HG03520 (cell line): ENCODE data around the gene RNF31.
"Not testable (repeated sequence)": the region's sequence is repeated elsewhere in the genome, so short reads cannot be mapped to it uniquely, and the experiment has no call there.

ENCODE experiments used
- ATAC-seq: cut with Tn5 transposase; IDR thresholded peaks from one replicate; pipeline ENCODE4 v1.9.1; 2021; ENCODE audit warnings: mild to moderate bottlenecking, moderate library complexity; ENCODE audit not compliant: unreplicated experiment

Gene RNF31

DNA sequence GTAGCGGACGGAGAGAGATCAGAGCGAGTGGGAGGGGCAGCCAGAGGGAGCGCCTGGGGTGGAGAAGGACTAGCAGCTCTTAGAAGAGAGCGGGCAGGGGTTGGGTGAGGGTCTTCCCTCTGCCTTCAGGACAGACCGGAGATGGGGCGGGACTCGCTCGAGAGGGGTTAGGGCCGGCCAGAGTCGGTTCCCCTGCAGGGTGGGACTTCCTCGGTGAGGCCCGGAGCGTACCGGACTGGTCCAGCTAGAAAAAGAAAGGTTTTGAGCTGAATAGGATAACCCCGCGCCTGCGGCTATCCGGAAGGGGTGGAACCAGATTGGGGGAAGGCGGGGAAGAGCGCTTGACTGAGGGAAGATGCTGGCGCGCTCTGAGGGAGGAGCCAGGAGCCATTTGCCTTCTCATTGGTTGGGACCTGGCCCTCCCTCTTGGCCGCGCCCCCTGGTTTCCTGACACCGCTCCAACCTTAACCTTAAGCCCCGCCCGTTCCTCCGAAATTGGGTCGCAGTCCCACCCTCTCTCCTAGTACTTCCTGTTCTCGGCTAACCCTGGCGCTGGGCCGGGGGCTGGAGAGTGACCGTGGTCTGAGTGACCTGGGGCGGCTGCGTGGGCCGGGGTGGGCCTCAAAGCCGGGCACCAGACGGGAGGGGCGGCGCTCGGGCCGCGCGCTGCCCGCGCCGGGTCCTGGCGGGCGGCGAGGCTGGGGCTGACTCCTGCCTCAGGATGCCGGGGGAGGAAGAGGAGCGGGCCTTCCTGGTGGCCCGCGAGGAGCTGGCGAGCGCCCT lies at the start of gene RNF31:
Gene RNF31 (plus strand): TSS at position 521 of the 783 bp plus-strand sequence. CDS start 201 bp downstream, at position 722.
- ATAC-seq, result peak; percentile 81

DNA sequence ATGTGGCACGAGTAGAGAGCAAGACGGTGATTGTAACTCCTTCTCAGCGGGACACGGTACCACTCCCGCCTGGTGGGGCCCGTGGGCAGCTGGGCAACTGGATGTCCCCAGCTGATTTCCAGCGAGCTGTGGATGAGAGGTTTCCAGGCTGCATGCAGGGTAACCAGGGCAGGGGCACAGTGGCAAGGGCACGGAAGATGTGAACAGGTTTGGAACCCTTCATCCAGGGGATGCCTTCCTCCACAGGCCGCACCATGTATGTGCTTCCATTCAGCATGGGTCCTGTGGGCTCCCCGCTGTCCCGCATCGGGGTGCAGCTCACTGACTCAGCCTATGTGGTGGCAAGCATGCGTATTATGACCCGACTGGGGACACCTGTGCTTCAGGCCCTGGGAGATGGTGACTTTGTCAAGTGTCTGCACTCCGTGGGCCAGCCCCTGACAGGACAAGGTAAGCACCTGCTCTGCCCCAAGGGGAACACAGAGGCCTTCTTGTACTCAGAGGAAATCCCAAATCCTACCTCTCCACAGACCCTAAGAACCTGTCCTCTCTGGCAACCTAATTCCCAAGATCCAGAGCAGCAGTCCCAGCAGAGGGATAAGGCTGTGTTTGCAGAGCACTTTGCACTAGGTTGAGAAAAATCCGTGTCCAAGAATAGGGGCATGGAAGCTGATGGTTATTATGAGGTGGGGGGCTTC lies 48.9 kb upstream of the RNF31 start:
- ATAC-seq, result no peak

DNA sequence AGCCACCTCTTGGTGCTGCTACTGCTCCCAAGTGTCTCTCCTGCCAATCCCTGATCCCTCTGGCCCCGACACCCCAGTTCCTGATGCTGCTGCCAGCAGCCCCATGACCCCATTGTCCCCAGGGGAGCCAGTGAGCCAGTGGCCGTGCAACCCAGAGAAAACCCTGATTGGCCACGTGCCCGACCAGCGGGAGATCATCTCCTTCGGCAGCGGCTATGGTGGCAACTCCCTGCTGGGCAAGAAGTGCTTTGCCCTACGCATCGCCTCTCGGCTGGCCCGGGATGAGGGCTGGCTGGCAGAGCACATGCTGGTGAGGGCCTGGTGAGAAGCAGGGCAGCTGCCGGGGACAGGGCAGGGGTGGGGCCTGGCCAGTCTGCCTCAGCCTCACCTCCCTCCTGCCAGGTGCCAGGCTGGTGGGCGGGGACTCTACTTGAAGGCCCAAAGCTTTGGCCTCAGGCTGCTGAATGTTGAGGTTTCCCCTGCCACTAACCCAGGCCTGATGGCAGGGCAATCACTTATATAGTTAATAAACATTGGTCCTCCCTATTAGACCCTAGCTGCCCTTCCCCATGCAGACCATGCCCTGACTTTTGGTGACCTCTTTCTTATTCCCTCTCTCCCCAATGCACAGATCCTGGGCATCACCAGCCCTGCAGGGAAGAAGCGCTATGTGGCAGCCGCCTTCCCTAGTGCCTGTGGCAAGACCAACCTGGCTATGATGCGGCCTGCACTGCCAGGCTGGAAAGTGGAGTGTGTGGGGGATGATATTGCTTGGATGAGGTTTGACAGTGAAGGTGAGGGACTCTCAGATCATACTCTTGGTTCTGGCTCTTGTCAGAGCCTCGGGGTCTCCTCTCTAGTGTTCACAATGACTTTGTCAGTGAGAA lies 48.1 kb upstream of the RNF31 start:
- no peak for ATAC-seq

DNA sequence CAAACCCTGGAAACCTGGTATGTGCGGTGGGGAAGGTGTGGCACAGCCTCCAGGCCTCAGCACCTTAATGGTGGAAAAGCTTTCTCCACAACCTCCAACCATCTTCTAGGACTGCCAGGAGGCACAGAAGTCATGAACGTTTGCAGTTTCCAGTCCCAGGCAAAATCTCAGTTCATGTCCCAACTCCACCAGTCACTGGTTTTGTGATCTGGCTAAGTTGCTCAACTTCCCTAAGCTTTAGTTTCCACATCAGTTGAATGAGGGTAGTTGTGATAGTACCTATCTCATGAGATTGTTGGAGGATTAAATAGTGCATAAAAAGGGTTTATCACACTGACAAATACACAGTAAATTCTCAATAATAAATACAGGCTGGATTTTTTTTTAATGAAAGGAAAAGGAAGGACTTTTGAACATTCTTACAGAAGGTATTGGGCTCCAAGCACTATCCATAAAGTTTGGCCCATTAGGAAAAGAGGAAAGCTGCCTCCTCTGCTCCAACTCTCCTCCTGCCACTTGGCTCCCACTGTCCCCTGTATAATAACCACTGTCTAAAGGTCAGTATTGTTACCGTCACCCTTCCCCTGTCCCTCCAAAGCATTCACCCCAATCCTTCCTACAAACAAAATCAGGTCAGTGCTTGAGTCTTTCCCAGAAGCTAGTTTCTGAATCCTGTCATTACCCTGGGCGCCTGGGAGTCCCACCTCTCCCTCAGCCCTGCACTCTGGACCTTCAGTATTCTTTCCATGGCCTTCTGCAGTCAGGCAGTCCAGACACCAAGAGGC lies 46.9 kb upstream of the RNF31 start:
- no peak for ATAC-seq

DNA sequence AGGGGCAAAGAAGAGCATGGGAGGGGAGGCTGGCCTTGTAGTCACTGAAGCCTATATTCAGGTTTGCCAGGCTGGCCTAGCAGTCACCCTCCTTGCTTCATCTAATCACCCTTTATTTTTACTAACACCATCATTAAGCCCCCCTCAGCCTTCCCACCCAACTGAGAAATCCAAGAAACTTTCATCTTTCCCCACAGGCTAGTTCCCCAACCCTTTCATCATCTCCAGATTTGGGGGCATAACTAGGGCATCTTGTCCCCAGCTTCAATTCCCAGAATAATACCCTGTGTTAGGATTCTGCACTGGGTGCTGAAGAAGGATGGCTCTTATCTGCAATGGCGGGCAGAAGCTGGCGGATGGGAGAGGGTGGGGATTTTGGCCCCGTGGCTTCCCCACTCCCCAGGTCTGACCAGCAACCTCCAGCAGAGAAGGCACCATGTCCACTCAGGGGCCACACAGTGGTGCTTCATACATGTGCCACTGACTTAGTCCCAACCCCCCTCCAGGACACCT lies 46.3 kb upstream of the RNF31 start:
- ATAC-seq, result no peak

DNA sequence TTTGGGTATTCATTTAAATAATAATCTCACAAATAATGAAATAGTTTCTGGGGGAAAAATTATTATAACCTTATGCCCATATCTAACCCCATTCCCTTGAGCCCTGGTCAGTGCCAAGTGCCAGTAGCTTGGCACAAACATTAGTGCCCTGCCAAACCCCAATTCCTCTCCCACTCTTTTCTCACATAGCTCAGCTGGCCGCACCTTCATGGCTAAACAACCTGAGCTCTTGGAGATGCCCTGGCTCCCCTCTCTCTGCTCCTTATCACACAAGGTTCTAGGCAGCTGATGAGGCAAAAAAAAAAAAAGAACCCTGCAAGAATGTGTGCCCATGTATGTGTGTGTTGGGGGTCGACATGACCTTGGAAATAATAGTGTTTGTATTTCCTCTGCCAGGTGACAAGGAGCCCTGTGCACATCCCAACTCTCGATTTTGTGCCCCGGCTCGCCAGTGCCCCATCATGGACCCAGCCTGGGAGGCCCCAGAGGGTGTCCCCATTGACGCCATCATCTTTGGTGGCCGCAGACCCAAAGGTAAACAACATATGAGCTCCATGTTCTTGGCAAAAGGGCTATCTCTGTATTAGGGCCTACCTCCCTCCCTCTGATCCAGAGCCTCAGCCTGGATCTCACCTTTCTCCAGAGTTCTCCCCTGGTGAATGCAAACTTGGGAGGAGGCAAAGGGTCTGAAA lies 44.8 kb upstream of the RNF31 start:
- no peak for ATAC-seq

DNA sequence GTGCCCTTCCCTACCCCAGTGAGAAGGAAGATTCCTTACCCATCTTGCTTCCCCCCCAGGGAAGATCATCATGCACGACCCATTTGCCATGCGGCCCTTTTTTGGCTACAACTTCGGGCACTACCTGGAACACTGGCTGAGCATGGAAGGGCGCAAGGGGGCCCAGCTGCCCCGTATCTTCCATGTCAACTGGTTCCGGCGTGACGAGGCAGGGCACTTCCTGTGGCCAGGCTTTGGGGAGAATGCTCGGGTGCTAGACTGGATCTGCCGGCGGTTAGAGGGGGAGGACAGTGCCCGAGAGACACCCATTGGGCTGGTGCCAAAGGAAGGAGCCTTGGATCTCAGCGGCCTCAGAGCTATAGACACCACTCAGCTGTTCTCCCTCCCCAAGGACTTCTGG lies 43.8 kb upstream of the RNF31 start:
- ATAC-seq, result no peak

DNA sequence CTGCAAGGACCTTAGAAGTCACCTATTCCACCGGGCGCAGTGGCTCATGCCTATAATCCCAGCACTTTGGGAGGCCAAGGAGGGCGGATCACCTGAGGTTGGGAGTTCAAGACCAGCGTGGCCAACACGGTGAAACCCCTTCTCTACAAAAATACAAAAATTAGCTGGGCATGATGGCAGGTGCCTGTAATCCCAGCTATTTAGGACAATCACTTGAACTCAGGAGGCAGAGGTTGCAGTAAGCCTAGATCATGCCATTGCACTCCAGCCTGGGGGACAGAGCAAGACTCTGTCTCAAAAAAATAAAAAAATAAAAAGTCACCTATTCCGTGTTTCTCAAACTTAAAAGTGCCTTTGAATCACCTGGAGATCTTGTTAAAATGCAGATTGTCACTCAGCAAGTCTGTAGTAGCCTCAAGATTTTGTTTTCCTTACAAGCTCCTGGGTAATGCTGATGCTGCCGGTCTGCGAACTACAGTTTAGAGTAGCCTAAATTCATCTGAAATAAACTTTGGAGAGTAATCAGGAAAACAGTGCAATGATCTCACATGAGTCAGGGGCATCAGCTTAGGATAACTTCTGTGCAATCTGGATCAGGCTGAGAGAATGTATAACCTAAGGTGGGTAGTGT lies 41.6 kb upstream of the RNF31 start:
- not testable (repeated sequence) for ATAC-seq

DNA sequence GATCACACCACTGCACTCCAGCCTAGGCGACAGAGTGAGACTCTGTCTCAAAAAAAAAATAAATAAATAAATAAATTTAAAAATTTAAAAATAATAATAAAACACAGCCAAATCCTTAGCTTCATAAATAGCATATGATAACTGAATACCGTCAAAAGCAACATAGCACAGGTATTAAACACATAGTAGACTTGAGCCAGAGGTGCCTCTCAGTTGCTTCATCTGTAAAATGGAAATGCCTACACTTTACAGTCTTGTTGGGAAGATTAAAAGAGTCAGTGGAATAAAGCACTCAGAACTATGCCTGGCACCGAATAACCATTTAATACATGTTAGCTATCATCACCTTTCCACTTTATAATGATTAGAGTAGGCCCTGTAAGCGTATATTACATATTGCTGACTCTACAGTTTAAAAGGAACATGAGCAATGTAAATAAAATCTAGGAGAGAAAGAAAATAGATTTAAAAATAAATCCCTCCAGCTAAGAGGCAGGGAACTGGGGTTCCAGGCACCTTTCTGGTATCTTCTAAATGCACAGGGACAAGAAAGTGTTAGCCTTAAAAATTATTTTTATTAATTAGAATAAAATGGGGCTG lies 40.5 kb upstream of the RNF31 start:
- ATAC-seq, result no peak

DNA sequence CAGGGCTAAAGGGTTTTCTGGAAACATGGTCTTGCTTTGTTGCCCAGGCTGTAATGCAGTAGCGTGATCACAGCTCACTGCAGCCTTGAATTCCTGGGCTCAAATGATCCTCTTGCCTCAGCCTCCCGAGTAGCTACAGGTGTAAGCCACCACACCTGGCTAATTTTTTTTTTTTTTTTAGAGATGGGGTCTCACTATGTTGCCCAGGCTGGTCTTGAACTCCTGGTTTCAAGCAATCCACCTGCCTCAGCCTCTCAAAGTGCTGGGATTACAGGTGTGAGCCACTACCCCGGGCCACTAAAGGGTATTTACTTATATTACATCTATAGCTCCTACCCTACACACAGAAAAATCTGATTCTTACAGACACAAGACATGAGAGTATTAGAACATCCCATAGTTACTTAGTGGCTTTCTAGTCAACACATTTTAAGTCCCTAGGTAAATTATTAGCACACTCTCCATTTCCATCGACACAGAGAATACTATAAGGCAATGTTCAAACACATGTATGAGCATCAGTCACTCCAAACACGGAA lies 38.9 kb upstream of the RNF31 start:
- ATAC-seq, result no peak

DNA sequence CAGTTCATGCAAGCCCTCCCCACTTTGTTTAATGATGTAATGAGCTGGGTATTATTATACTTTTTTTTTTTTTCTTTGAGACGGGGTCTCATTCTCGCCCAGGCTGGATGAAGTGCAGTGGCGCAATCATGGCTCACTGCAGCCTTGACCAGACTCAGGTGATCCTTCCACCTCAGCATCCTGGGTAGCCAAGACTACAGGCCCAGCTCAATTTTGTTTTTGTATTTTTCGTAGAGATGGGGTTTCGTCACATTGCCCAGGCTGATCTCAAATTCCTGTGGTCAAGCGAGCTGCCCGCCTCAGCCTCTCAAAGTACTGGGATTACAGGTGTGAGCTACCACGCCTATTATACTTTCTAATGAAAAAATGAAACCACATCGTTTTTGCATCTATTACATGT lies 37.2 kb upstream of the RNF31 start:
- ATAC-seq, result no peak

DNA sequence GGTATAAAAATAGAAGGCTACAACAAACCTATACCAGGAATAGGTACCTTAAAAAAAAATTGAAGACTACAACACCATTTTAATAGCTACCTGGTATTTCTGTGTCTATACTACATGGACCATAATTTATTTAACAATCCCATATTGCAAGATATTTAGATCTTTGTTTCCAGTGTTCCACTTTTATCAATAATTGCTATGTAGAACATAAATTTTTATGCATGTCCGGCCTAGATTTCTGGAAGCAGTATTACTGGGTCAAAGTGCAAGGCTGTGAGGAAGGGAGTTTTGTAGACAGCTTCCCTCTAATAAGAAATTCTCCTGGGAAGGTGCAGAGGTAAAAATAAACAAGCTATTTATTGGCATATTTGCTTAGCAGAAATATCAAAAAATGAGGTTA lies 36.8 kb upstream of the RNF31 start:
- ATAC-seq, result no peak

DNA sequence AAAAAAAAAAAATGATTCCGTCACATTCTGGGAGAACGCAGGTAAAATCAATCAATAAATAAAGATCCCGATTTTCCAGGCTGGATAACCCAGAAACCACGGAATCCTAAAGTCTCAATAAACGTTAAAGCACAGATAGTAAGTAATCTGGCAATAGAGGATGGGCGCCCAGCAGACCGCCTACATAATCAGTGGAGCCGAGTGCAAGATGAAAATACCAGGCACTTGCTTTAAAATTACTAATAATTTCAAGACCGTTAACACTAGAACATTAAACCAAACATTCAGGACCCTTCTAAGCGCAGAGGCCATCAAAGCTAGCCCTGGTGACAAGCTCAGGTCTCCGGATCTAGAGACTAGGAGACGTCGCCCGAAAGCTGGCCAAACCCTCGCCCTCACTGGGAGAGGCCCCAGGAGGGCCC lies 33.9 kb upstream of the RNF31 start:
- no peak for ATAC-seq

DNA sequence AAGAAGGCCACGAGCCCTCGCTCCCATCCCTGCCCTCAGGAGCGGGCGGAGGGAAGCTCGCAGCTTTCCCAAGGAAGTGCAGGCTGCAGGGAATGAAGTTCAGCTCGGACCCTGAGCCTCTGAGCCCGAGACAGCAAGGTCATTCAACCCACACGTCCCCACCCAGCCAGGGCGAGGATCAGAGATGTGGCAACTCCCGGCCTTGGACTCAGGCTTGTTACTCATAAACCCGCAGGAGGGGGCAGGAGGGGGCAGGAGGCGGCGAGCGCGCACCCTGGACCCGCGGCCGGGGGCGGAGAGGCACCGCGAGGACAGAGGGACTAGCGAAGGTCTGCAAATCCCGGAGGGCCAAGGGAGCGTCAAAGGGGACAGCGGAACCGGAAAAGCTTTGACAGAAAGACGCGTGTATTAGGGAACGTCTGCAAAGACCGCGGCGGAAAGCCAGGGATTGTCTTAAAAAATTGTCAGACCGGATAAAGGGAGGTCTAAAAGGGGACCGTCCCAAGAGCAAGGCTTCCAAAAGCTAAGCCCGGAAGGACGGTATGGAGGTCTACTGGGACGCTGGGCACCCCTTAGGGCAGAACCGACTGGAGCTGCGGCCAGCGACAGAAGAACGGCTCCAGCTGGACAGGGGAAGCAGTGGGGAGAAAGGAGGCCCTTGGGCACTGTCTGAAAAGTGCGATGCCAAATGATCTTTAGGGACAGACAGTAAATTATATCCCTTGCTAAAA lies 33.3 kb upstream of the RNF31 start:
- peak; percentile 18 for ATAC-seq

DNA sequence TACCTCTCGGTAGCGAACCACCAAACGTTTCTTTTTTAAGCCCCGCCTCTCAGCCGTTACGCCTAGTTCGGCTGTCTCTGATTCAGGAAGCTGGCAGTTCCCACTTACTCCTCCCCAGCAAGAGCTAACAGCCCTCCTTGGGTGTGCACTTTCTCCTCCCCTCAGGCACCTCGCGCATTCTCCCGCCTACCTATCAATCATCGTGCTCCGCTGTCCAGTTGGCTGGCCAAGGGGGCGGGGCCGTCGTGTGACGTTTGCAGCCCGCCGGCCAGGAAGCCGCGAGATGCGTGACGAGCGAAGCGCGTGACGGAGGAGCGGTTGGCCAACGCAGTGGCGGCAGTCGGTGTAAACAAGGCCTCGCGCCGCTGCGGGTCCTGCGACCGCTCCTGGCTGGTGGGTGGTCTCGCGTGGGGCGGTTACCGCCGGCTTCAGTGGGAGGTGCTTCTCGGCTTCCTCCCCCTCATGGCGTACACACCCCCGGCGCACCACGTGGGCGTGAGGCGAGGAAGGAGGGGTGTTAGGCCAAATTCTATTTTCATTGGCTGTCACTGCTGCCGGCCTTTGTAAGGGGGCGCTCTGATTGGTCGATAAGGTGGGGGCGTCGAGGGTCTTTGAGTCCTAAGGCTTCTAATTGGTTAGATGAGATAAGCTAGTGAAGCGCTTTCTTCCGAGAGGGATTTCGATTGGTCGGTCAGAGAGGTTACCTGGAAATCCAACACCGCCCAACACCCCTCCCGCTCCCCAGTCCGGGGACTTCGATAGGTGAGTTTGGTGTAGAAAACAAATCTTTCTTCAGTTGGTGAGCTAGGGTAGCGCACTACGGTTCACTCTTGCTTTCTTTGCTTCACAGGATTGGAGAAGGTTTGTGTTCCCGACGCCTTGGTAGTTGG lies 32.5 kb upstream of the RNF31 start, which contains the start of the genes DCAF11 and NRL:
Gene DCAF11 (plus strand): TSS at position 246 of the 890 bp plus-strand sequence. CDS start 818 bp downstream, outside the sequence.
Gene NRL (minus strand): TSS at position 418 of the 890 bp plus-strand sequence. CDS start 32,101 bp downstream, outside the sequence.
- ATAC-seq, result peak; percentile 78

DNA sequence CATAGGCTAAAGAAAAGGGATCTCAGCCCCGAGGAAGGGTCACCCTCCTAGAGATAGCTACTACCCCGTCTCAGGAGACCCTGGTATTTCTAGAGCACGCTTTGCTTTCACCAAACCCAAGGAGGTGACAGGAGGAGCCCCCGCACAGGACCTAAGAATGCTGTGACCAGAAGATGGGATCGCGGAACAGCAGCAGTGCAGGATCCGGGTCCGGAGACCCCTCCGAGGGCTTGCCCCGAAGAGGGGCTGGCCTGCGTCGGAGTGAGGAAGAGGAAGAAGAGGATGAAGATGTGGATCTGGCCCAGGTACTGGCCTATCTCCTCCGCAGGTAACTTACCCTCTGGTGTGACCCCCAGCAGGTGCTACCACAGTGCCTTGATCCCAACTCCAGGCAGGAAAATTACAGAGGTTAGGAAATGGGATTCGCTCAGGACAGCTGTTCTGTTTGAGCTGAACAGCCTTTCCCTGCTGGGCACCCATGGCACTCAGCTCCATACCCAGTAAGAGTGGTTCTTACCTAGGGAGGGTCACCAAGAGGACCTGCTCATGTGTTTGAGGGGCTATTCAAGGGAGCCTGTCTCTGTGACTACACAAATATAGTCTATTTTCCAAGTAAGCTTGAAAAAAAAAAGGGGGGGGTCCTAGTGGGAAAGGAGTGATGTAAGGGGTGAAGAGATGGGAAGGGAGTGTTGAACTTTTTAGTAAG lies 31.7 kb upstream of the RNF31 start:
- no peak for ATAC-seq
